Measurements from ENCODE around the gene CDH4.
"Not testable (repeated sequence)": the region's sequence is repeated elsewhere in the genome, so short reads cannot be mapped to it uniquely, and the experiment has no call there.

The CDH4 gene

DNA sequence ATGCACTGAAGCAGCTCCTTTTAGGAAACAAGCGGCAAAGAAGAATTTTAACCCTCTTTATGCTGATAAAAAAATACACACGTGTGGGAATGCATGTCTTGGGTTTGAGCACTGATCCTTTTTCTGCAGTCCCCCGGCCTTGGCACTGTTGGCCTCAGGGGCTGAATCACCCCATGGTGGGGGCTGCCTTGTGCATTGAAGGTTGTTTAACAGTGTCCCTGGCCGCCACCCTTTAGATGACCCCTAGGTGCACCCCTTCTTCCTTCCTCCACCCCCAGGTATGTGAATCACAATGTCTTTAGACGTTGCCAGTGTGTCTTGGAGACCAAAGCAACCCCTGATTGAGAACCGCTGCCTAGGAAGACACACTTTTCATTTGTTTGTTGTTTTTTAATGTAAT lies 190.7 kb downstream of the CDH4 start:
- DNase-seq, result no peak

GRCh38 chr20:61443443-61444126 lies 191.5 kb downstream of the CDH4 start:
- no peak for DNase-seq

- DNase-seq, result no peak
Observed at GRCh38 chr20:61444637-61445036, 192.6 kb downstream of the CDH4 start.

GRCh38 chr20:61445138-61445537 lies 193.1 kb downstream of the CDH4 start:
- no peak for DNase-seq

DNA sequence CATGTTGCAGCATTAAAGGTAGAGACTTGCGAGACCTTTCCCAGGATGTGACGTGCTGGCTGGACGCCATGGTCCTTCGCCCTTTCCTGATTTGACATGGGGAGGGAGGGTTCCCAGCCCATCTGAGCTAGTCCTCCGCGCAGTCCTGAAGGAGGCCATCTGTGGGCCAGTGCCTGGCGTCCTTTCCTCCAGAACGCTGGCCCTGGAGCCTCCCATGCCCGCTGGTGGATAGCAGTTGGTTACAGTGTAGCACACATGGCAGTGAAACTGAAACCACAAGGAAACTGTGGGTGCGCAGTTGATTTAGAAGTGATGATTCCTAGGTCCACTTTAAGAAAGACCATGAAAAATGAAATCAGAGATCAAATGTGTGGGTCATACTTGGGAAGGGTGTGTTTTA lies 193.7 kb downstream of the CDH4 start:
- no peak for DNase-seq

GRCh38 chr20:61447952-61448351 lies 195.9 kb downstream of the CDH4 start:
- peak; percentile 22 for DNase-seq

DNA sequence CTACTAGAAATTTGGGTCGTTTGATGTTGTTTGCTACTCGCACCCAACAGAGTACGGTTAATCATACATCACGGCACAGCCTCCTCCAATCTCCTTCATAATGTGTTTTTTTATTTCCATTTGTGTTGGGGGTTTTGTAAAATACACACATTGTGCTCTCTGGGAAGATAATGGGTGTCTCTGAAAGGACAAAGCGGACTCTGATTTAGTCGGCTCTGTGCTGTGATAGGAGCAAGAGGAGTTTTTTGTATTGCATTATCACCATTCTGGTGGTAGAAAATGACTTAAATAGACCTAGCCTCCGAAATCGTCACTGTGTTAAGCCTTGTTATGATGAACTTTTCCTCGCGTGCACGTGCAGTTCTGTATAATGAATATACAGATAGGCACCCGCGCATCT lies 196.3 kb downstream of the CDH4 start:
- no peak for DNase-seq

GRCh38 chr20:61449057-61449609 lies 197.1 kb downstream of the CDH4 start:
- peak; percentile 37 for DNase-seq

DNA sequence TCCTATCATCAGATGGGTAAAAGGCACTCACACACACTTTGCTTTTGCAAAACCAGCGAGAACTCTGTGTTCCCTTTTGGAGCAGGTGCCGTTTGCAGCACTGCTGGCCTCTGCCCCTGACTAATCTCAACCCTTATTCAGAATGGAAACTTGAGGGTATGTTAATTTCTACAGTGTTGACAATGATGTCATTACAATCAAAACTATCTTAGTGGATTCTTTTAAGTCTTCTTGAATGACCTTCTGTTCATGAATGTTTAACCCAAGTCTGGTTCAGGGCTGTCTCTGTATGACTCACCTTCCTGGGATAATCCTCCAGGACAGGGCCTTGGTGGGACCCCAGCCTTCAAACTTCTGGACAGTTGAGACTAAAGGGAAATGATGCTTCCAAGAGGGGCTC lies 197.9 kb downstream of the CDH4 start:
- DNase-seq, result peak; percentile 52

DNA sequence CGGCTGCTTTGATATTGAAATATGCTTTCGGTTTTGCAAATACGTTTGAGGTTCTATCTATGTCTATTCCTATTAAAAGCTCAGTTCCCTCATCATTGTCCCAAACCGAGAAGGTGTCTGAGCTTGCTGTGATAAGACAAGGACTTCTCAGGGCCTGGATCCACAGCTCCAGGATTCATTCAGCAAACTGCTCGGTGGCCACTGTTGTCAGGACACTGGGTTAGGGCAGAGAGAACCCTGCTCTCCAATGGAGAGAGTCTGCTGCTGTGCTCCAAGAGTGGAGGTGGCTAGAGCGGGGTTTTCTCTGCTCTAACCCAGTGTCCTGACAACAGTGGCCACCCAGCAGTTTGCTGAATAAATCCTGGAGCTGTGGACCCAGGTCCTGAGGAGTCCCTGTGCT lies 198.5 kb downstream of the CDH4 start:
- peak; percentile 39 for DNase-seq

DNA sequence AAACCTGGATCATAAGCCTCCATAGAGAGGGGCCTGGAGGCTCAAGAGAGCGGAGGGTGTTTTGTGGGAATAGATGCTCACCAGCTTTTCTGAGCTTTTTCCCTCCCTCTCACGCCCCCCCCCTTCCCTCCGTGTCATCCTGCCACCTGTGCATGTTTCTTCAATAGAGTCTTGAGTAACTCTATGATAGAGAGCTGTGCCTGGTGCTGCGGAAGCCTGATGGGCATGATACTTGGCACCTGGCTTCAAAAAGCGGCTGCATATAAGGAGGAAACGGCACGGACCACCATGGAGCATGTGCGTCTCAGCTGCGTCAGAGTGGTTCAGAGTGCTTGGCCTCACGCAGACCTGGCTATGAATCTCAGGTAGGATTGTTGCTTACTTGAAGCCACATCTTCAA lies 198.9 kb downstream of the CDH4 start:
- peak; percentile 29 for DNase-seq

DNA sequence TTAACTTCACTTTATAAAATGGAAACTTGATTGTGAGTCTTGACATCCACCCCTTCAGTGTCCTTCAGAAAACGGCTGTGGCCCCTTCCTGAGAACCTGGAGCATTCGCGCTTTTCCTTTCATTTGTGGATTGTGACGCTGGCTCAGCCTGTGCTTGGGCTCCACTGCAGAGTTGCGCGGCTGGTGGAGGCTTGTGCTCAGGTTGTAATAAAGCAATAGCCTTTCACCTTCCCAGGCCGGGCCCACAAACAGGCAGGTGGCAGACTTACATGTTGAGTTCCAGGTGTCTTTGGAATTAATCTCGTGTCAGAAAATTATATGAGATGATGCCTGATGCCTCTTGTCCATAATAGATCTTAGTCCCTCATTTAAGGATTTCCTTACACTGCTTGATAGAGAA lies 199.9 kb downstream of the CDH4 start:
- DNase-seq, result peak; percentile 33

- peak; percentile 37 for DNase-seq
Observed at GRCh38 chr20:61453219-61453618, 201.2 kb downstream of the CDH4 start.

- DNase-seq, result not testable (repeated sequence)
Observed at GRCh38 chr20:61453623-61454022, 201.6 kb downstream of the CDH4 start.

DNA sequence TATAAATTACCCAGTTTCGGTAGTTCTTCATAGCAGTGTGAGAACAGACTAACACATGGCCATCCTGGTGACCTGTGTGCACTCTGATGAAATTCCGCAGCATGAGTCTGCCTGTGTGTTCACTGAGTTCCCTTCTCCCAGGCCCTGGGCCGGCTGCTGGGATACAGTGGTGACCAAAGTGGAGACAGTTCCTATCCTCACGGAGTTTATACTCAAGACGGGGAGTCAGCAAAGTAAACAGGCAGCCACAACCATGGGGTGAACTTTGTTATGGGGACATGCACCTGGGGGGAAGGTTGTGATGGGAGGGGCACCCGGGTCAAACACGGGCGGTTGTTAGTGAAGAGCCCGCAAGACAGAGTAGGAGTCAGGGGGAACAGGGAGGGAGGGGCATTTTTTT lies 202.0 kb downstream of the CDH4 start:
- DNase-seq, result peak; percentile 37

GRCh38 chr20:61455508-61456215 lies 203.6 kb downstream of the CDH4 start:
- DNase-seq, result peak; percentile 17

DNA sequence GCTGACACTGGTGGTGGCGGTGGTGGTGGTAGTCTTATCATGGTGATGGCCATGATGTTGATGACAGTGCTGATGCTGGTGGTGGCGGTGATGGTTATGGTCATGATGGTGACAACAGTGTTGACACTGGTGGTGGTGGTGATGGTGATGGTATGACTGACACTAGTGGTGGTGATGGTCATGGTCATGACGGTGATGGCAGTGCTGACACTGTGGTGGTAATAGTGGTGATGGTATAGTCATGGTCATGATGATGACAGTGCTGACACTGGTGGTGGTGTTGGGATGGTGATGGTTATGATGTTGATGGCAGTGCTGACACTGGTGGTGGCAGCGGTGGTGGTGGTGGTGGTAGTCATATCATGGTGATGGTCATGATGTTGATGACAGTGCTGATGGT lies 205.7 kb downstream of the CDH4 start:
- no peak for DNase-seq

GRCh38 chr20:61458146-61458746 lies 206.2 kb downstream of the CDH4 start:
- DNase-seq, result peak; percentile 22

DNA sequence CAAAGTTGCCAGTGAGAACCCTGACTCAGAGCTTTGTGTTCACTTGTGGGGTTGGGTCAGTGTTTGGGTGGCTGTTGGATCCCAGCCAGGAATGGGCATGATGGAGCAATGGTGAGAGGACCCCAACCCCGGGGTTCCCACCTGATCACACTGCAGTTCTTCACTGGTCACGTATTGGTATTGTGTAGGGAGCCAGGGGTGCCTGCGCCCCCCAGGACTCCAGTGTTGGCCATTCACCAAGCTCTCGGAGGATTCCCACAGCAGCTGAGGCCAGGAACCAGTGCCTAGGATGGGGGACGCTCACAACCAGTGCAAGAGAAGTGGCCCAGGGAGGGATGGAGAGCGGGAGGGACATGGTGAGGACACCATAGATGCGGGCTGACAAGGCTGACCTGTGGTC lies 207.2 kb downstream of the CDH4 start:
- DNase-seq, result peak; percentile 29

DNA sequence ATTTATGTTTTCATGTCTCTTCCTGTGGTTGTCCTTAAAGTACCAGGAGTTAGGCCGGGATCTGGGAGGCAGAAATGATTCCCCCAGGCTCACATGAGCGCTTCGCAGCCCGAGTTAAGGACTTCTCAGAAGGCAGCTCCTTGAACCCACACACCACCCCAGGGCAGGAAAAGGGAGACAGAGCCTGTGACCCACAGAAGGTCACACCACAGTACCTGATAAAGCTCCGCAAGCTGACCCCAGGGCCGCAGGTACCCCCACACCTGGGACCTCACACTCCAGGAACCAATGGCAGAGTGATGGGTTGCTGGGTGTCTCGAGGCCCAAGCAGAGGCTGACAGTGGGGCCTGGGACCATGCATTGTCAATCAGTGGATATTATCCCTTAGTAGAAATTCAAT lies 207.6 kb downstream of the CDH4 start:
- DNase-seq, result no peak

DNA sequence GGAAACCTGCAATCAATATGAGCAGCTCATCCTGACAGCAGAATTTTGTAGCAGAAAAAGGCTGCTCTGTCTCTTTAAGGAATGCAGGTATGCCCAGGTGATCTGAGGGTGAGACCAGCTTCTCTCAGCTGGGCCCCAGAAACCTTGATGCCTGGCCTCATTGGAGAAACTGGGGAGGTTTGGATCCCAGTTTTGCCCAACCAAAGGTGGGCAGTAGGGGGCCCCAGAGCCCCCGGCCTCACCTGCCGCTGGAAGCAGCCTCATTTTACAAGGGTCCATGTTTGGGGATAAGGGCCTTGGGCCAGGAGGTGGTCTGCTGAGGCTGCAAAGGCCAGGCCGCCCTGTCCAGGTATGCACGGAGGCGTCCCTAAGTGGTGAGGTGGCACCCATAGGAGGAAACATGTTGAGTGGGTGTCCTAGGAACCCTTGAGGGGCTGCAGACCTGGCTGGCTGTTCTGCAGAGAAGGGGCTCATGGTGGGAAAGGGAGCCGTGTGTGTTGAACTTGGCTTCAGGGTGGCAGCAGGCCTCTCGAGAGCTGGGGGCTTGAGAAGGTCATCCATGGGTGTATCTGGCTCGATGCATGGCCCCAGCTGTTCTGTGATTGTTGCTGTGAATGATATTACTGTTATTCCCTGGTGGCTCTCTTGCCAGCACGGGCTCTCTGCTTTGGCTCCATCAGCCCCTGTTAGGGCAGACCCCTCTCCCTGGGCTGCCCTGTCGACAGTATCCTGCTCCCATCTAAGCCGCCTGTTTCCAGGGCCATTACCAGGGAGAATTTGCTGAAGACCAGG lies 208.4 kb downstream of the CDH4 start:
- peak; percentile 25 for DNase-seq

DNA sequence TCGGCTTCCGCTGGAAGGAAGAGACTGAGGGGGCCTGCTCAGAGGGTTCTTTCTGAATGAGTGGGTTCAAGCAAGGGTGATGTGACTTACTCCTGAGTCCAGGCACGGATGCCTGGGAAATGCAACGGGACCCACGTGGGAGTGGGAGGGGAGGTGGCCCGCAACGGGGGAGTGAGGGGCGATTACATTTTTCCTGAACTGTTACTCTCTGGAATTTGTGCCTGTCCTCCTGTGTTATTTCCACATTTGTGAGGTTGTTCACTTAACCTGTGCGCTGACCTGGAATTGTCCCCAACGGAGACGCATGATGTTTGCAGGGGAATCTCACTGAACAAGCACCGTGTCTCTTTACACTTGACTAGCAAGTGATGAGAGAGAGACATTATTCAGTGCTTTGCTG lies 209.4 kb downstream of the CDH4 start:
- peak; percentile 21 for DNase-seq

Data from islet precursor cell (in vitro differentiated cells).